GM19455 (cell line): Measurements from ENCODE around the gene YIPF3.
"Not testable (repeated sequence)": the region's sequence is repeated elsewhere in the genome, so short reads cannot be mapped to it uniquely, and the experiment has no call there.

Experiments
- ATAC-seq: cut with Tn5 transposase; IDR thresholded peaks from one replicate; pipeline ENCODE4 v1.9.1; 2021; ENCODE audit not compliant: unreplicated experiment

The YIPF3 gene

DNA sequence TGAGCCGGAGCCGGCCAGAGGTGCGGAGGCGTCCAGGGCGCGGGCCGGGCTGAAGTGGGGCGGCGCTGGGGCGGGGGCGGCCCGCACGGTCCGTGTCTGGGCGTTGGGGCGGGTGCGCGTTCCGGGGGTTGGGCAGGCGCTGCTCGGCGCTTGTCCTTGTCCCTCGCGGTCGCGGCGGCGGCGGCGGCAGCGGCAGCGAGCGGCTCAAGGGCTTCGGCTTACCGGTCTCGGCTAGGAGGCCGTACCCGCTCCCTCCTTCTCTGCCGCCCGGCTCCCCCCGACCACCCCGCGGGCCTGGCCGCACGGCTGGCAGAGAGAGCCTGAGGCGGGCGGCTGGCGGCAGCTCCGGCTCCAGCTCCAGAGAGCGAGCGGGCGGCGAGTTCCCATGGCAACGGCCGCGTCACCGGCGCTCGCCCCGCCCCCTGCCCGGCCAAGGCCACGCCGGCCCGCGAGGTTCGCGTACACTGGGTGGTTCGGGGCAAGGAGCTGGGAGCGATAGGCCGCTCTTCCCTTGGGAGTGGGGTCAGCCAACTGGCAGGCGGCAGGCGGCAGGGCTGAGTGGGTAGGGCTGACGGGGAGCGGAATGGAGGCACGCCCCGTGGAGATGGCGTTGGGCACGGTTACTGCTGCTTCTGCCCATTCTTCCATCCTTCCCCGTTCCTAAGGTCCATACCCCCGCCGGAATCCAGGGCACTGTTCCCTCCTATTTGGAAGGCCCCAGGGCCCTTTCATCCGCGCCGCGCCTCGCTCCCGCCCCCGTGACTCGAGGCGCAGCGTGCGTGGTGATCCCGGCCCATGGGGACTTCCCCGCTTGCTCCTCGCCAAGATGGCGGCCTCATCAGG is 6.5 kb downstream of the YIPF3 start, which contains the start of gene LRRC73:
LRRC73 (minus strand) TSS at position 363 of the 843 bp plus-strand sequence. CDS start 561 bp downstream, outside the sequence.
- peak; percentile 54 for ATAC-seq

DNA sequence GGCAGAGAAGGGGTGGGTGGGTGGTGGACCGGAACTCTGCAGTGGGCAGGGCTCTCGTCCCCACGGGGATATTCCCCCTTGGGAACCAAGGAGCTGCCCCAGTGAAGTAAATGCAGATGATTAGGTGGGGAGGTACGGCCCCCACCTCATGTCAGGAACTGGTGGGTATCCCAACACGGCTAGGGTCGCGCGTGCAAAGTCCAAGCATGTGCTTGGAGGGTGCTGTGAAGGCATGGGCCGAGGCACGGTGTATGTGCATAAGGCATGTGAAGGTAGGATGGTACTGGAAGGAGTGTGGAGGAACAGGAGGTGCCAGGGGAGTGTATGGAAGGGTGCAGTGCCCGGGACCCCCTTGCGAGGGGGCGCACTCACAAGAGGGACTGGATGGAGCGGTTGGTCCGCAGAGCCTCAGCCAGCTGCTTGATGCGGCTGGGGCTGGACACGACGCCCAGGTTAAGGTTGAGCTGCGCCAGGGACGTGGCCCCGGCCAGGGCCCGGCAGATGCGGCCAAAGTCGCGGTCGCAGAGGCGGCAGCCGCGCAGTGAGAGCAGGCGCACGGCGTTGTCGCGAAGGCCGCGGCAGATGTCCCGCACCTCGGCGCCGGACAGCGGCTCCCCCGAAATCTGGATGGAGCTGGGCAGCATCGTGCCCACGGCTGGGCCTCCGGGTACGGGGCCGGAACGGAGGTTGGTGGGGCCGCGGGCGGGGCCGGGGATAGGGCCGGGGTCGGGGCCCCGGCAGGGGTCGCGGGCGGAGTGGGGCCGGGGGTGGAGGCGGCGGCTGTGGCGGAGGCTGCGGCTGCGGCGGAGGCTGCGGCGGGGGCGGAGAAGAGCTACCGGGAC is 7.4 kb downstream of the YIPF3 start:
- peak; percentile 11 for ATAC-seq

DNA sequence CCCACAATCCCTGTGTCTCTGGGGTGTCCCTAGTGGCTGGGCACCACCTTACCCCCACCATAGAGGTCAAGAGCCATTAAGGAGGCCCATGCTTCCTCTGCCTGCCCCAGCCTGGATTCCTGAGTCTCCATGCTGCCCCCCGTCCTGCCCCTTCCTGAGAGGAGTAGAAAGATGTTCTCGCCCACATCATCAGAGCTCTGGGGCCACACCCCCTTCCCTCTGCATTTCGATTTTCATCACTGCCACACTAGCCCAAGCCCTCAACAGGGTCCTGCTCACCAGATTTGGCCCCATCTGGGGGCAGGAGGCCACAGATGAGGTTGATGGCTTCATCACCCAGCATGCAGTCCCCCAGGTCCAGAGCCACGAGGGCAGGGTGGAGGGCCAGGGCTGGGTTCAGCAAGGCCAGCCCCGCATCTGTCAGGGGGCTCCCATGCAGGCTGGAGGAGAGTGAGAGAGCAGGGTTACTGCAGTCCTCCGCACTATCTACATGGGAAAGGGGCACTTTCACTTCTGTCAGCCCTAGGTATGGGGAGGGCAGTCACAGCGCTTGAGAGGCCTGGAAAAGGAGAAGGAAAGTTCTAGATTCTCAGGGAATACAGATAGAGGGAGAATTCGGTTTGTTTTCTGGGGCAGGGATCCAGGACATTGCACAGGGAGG is 8.1 kb downstream of the YIPF3 start:
- no peak for ATAC-seq

DNA sequence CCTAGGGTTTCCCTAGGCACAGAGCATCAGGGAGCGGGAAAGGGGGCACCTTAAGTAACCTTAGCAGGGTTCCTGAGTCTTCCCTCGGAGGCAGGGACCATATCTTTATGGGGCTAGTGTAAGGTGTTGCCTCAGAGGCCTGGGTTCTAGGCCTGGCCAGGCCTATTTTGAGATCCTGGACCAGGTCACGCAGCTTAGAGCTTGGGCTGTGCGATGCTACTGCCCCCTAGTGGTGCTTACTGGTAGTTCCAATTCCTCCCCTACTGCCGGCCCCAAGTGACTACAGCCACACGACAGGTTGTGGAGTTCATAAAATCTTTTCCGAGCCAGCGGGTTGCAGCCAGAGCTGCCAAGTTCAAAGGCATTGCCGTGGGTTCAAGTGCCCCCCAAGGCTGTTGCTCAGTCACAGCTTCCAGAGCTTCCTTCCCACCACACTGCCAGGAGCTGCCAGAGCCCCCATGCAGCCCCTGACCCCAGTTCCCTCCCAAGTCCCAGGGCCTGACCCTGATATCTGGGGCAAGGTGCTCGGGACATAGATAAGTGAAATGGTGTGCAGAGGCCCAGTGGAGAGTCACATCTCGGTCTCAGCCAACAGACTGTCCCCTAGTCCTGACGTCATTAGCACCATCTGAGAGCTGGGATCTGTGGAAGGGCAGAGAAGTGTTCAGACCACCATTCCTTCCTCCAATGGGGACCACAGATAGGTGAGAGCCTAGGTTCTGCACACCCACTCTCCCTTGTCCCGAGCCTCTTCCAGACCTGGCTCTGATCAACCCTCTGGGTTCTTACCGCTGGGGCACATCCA is 9.9 kb downstream of the YIPF3 start:
- peak; percentile 57 for ATAC-seq

DNA sequence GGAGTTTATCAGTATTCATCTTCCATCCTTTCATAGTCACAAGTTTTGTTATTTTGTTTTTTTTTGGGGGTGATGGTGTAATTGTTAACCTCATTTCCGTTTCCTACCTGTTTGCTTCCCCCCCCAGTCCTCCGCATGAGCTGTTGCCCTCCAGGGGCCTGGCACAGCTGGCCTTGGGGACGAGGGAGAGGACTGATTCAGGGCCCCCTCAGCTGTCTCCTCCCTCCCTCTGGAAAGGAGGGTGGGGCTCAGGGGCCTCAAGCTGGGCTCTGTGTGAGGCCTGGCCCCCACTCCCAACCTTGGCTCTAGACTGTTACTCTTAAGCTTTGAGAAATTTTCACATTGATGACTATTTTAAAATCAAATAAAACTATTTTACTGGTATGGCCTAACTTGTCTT is 10.6 kb downstream of the YIPF3 start:
- no peak for ATAC-seq

DNA sequence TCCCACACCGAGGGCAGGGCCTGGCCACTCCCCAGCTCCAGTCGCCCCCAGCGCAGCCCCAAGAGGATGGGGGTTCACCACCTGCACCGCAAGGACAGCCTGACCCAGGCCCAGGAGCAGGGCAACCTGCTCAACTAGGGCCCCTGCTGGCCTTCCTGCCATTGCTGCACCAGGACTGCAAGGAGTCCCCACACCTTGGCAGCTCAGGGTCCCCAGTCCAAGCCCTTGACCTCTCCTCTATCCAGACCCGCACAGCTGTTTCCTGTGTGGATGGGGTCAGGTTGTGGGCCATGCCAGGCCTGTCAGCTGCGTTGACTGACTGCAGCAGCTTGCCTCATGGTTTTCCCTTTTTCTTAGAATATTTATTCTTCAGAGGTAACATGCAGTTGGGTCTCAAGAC is 11.0 kb downstream of the YIPF3 start:
- no peak for ATAC-seq

DNA sequence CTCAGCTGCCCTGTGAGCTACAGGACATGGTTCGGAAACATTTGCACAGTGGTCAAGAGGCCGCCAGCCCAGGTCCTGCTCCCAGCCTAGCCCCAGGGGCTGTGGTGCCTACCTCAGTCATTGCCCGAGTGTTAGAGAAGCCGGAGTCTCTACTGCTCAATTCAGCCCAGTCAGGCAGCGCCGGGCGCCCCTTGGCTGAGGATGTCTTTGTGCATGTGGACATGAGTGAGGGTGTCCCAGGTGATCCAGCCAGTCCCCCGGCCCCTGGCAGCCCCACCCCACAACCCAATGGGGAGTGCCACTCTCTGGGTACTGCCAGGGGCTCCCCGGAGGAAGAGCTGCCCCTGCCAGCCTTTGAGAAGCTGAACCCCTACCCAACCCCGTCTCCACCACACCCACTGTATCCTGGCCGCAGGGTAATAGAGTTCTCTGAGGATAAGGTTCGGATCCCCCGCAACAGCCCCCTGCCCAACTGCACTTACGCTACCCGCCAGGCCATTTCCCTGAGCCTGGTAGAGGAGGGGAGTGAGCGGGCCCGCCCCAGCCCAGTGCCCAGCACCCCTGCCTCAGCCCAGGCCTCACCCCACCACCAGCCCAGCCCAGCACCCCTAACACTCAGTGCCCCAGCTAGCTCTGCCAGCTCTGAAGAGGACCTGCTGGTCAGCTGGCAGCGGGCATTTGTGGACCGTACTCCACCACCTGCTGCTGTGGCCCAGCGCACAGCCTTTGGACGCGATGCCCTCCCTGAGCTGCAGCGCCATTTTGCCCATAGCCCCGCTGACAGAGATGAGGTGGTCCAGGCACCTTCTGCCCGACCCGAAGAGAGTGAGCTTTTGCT is 11.8 kb downstream of the YIPF3 start:
- no peak for ATAC-seq

DNA sequence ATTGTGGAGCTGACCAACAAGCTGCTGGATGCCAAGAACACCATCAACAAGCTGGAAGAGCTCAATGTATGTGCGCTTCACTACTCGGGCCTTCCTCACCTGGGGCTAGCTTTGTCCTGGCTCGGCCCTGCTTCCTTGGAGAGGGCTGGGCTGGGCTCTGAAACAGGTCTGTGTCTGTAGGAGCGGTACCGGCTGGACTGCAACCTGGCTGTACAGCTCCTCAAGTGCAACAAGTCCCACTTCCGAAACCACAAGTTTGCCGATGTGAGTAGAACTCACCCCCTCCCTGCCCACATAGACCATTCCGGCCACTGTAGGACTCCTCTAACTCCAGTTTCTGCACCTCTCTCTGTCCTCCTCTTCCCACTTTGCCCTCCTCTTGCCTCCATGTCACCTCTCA is 13.3 kb downstream of the YIPF3 start:
- ATAC-seq: no peak

DNA sequence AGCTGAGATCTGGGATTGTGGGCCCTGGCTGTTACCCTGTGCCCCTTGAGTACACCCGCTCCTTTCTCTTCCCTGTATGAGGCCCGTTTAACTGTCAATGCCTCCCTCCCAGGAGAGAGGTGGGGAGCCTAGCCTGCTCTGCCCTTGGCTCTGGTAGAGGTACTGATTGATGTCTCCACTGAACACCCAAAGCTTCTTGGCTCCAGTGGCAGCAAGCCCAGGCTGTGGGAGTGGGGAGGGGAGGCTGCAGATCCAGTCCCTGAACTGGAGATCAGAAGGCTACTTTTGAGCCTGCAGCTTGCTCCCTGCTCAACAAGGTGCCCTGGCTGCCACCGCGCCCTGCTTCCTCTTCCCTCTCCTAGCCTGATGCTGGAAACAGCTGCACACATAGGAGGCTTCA is 14.1 kb downstream of the YIPF3 start:
- ATAC-seq: no peak

DNA sequence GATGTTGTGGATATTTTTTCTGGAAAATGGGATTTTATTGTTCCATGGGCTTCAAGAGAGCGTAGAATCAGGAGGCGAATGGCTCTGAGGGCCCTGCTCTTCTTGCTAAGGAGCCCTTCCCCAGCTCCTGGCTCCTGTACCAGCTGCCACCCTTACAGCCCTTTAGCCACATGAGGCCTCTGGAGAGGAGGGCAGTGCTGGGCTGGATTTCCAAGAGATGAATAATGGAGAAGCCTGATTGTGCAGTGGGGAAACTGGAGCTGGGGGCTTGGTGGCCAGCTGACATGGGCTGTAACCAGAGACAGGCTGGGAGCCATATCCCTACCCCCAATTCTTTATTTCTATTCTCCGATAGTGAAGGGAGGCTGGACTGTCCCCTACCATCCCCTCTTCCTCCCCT is 15.8 kb downstream of the YIPF3 start:
- ATAC-seq: no peak

DNA sequence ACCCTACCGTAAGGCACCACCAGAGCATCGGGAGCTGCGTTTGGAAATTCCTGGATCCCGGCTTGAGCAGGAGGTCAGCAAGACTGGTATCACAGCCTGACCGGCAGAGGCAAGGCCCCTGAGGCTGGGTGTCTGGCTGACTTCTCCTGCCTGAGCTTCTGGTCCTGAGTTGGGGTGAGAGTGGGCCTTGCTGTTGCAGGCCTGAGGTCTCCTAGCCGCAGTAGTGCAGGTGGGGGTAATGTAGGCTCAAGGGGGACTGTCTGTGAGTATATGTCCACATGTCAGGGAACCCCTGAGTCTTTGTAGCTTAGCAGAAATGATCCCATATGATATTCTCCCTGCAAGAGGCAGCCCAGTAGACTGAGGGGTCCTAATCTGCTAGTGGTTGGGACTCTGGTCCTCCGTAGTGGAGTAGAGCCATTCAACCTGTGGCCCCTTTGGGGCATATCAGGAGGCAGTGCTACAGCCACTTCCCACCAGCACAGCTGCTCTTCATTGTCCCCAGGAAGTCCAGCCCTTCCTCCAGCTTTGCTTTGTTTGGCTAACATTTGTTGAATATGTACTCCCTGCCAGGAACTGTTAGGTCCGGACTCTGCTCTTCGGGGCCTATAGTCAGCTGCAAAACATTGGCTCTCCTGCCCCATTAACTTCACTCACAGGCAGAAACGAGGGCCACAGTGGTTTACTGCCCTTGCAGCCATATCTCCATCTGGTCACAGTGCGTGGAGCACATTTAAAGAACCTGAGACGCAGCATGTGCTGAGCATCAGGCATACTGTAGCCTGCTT is 17.5 kb downstream of the YIPF3 start:
- no peak for ATAC-seq

DNA sequence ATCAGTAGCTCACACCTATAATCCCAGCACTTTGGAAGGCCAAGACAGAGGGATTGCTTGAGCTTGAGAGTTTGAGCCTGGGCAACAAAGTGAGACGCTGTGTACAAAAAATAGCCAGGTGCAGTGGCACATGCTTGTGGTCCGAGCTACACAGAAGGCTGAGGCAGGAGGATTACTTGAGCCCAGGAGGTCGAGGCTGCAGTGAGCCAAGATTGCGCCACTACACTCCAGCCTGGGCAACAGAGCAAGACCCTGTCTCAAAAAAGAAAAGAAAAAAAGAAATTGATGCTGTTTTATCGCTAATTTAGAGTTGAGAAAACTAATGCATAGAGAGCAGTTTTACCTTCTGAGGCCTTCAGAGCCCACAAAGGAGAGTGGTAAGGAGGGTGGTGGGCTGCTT is 18.4 kb downstream of the YIPF3 start:
- ATAC-seq: not testable (repeated sequence)

DNA sequence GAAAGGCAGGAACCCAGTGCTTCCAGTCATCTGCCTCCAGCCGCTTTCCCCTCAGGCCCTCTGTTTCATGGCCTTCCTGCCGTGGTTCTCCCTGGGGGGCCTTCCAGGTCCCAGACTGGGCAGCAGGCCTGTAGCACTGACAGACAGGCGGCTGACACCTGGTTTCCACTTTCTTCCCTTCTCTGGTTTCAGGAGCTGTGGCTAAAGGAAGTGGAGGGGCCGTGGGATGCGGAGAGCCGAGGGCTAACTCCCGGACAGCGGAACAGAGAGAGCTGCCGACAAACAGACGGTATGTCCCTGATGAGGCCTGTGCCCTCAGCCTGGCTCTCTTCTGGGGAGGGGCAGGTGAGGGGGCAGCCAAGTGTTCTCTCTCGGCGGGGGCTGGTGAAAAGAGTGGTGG is 19.0 kb downstream of the YIPF3 start:
- ATAC-seq: no peak

DNA sequence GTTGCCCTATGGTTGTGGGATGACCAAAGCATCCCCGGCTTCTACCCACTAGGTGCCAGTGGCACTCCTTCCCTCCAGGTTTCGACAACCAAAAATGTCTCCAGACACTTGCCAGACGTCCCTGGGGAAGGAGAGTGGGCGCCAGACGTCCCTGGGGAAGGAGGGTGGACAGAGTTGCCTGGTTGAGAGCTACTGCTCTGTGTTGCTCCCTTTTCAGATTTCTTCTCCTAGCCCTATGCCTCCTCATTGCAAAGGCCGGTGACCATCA is 19.7 kb downstream of the YIPF3 start:
- ATAC-seq: no peak

DNA sequence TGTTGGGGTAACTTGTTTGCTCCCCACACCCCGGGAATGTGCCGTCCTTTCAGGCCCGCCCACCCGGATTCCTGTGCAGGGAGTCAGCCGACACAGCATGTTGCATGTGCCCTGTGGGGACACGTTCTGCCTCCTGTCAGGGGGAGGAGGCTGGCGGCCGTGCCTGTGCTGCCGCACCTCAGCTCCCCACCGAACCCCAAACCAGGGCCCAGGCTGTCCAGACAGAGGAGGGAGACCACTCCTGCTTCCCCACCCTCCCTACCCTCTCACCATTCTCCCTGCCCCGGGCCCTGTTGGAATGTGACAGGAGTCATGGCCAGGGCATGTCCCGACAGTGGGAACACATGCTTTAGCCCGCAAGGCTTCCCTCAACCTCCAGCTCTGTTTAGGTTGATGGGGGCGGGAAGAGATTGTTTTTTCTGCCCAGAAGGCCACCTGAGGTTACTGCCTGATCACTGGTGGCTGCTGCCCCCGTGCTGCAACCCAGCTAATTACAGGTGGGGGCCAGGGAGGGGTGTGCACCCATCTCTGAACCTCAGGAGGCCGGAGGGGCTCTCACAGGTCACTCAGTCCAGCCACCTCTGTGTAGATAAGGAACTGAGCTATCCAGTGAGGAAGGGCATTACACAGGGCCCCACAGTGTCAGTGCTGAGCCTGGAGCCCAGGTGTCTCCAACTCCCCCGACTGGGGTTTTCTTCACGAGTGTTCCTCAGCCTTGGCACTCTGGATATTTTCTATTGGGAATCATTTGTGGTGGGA is 20.2 kb downstream of the YIPF3 start:
- ATAC-seq: no peak

DNA sequence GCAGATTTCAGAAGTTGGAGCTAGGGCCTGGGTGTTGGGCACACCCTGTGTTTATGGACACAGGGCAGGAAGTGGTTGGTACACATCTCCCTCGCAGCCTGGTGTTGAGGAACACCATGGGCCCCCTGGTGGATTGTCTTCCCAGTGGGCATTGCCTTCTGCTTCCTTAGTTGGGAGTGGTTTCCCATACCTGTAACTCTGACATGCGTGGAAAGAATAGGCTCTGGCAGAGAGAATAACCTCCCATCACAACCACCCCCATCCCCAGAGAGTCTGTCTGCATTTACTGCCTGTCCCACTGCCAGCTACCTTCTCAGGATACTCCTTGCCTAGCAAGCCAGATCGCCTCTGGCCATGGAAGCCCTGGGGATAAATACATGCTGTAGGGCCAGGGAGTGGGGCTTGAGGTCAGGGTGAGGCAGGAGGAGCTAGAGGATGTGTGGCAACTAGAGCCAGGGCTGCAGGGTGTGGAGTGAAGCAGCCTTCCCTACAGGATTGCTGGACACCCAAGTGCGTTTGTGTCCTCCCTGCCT is 21.3 kb downstream of the YIPF3 start:
- no peak for ATAC-seq

DNA sequence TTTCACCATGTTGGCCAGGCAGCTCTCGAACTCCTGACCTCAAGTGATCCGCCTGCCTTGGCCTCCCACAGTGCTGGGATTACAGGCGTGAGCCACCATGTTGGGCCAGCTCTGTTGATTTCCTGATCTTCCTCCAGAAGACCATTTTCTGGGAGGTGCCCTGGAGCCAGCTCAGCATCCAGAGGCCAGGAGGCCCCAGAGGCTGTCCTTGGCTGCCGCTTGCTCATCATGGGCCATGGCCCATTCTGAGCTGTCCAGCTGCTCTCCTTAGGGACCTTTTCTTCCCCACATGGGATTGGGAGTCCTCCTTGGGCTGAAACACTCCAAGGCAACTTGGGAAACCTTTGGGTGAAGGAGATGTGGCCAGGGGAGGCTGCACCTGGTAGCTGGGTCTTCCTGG is 22.0 kb downstream of the YIPF3 start:
- no peak for ATAC-seq

DNA sequence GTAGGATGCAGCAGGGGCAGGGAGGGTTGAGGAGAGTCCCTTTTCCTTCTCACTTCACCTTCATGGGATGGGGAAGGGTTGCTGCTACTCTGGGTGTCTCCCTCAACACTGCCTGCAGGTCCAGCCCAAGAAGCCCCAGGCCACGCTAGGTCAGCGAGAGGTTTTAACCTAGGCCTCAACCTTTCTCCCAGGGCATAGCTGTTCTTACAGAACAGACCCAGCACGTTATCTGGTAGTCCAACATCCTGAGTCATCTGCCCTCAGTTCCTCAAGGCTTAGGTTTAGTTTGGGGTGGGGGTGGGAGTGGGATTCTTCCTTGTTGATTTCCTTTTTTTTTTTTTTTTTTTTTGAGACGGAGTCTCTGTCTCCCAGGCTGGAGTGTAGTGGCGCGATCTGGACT is 22.4 kb downstream of the YIPF3 start:
- ATAC-seq: no peak
